Measurements from ENCODE around the gene TECTA. TPM values are rescaled to one million over a fixed set of nuclear protein-coding genes. Genes with fewer than 3 reads are reported as not detected.

TECTA gene
- total RNA-seq, 1 donor from 2014 or later = 2.0 TPM

DNA sequence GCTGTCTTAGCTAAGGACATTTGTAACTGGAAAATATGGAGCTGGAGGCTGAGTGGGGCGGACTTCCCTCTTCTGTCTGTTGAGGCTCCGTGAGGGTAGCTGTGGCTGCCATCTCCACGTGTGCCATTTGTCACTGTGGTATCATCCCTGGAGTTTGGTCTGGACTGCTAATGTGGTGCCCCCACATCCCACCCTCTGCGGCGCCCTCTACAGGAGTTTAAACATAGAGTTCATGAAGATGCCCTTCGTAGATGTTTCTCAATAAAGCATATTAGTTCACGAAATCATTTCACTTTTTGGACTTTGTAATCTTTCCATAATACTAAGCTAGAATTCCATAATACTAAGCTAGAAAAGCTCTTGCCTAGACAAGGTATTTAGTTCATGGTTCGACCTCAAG lies 52.4 kb downstream of the TECTA start:
- Mint-ChIP-seq H3K27ac (no peak overlapping the region), H3K9me3 (ENCODE audit: low read depth) (no peaks in the 10 kb centered on the region), H3K36me3 (ENCODE audit: insufficient read depth) (no peaks in the 10 kb centered on the region), H3K4me1 (ENCODE audit: low read depth) (no peaks in the 10 kb centered on the region), H3K4me3 (ENCODE audit: low read depth) (no peak overlapping the region), H3K27me3 (no peaks in the 10 kb centered on the region)
- TF ChIP-seq, protein P1, sequence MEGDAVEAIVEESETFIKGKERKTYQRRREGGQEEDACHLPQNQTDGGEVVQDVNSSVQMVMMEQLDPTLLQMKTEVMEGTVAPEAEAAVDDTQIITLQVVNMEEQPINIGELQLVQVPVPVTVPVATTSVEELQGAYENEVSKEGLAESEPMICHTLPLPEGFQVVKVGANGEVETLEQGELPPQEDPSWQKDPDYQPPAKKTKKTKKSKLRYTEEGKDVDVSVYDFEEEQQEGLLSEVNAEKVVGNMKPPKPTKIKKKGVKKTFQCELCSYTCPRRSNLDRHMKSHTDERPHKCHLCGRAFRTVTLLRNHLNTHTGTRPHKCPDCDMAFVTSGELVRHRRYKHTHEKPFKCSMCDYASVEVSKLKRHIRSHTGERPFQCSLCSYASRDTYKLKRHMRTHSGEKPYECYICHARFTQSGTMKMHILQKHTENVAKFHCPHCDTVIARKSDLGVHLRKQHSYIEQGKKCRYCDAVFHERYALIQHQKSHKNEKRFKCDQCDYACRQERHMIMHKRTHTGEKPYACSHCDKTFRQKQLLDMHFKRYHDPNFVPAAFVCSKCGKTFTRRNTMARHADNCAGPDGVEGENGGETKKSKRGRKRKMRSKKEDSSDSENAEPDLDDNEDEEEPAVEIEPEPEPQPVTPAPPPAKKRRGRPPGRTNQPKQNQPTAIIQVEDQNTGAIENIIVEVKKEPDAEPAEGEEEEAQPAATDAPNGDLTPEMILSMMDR (IDR thresholded peaks at IDR 0.05; ENCODE audit: unreplicated experiment) = no peak
- no peak for DNase-seq (ENCODE audit: low spot score, unreplicated experiment)

DNA sequence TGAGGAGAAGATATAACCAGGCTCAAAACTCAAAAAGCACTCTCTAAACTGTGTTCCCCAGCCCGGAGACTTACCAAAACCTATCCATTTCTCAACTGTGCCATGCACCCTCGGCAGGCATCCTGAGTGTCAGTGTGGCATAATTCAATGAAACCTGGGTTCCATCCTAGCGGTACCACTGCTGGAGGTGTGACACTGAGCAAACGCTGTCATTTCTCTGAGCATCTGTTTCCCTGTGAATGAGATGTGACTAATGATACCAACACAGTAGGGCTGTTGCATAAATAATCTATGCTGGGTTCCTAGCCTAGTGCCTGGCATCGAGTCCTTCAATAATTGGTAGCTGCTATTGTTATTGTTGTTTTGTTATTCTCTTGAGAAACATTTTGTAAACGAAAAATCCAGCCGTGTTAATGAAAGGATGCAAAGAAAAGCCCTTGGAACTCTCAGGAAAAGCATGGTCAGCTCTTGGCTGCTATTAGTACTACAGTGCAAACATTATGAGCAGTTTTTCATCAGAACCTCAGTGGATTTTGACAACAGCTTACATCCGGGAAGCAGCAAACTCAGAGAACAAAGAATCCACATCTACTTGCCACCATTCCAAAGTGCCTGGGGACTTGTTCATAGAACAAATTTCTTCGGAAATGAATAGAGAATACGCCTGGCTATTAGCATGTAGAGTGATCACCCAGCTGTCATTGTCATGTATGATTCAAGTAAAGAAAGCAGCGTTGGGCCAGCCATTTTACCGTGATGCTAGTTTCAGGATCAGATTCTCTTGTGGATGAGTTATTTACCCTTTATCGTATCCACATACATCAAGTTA lies 53.7 kb downstream of the TECTA start:
- TF ChIP-seq, protein P1 (IDR thresholded peaks at IDR 0.05; ENCODE audit: unreplicated experiment) = no peak
- peaks cover under 1% of the 10 kb centered on the region for H3K36me3 Mint-ChIP-seq (ENCODE audit: insufficient read depth)
- H3K27me3 Mint-ChIP-seq = no peaks in the 10 kb centered on the region
- no peaks in the 10 kb centered on the region for H3K9me3 Mint-ChIP-seq (ENCODE audit: low read depth)
- H3K27ac Mint-ChIP-seq = no peak overlapping the region
- H3K4me1 Mint-ChIP-seq (ENCODE audit: low read depth) = peaks cover under 1% of the 10 kb centered on the region
- H3K4me3 Mint-ChIP-seq (ENCODE audit: low read depth) = no peak overlapping the region
- no peak for DNase-seq (ENCODE audit: low spot score, unreplicated experiment)

DNA sequence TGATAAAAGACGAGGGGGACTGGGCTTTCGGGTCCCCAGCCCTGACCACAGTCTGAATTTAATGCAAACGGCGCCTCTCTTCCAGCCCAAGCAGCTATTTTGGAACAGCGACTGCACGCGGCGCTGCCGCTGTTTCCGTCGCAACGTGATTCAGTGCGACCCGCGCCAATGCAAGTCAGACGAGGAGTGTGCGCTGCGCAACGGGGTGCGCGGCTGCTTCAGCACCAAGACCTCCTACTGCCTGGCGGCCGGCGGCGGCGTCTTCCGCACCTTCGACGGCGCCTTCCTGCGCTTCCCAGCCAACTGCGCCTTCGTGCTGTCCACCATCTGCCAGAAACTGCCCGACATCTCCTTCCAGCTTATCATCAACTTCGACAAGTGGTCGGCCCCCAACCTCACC lies 56.7 kb downstream of the TECTA start:
- no peak overlapping the region for H3K4me3 Mint-ChIP-seq (ENCODE audit: low read depth)
- H3K27me3 Mint-ChIP-seq = no peaks in the 10 kb centered on the region
- peaks cover 1% of the 10 kb centered on the region for H3K4me1 Mint-ChIP-seq (ENCODE audit: low read depth)
- DNase-seq (ENCODE audit: low spot score, unreplicated experiment) = no peak
- no peak overlapping the region for H3K27ac Mint-ChIP-seq
- TF ChIP-seq, protein P1 (IDR thresholded peaks at IDR 0.05; ENCODE audit: unreplicated experiment) = no peak
- no peaks in the 10 kb centered on the region for H3K9me3 Mint-ChIP-seq (ENCODE audit: low read depth)
- peaks cover 1% of the 10 kb centered on the region for H3K36me3 Mint-ChIP-seq (ENCODE audit: insufficient read depth)

DNA sequence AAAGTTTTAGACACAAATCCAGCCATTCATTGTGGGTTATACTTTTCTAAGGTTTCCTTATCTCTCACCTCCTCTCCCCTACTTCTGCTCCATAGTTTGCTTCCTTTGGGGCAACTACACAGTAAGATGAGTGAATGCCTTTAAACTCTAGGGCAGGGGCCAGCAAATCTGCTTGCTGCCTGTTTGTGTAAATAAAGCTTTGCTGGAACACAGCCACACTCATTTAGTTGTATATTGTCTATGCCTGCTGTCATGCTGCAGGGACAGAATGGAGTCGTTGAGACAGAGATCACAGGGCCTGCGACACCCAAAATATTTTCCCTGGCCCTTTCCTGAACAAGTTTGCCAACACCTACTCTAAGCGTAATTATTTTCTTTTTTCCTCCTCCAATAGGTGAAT lies 58.7 kb downstream of the TECTA start:
- Mint-ChIP-seq H3K4me3 (ENCODE audit: low read depth) (no peak overlapping the region), H3K36me3 (ENCODE audit: insufficient read depth) (peaks cover 1% of the 10 kb centered on the region), H3K27ac (no peak overlapping the region), H3K27me3 (no peaks in the 10 kb centered on the region), H3K9me3 (ENCODE audit: low read depth) (no peaks in the 10 kb centered on the region), H3K4me1 (ENCODE audit: low read depth) (peaks cover 1% of the 10 kb centered on the region)
- TF ChIP-seq, protein P1 (IDR thresholded peaks at IDR 0.05; ENCODE audit: unreplicated experiment) = no peak
- DNase-seq (ENCODE audit: low spot score, unreplicated experiment) = no peak

DNA sequence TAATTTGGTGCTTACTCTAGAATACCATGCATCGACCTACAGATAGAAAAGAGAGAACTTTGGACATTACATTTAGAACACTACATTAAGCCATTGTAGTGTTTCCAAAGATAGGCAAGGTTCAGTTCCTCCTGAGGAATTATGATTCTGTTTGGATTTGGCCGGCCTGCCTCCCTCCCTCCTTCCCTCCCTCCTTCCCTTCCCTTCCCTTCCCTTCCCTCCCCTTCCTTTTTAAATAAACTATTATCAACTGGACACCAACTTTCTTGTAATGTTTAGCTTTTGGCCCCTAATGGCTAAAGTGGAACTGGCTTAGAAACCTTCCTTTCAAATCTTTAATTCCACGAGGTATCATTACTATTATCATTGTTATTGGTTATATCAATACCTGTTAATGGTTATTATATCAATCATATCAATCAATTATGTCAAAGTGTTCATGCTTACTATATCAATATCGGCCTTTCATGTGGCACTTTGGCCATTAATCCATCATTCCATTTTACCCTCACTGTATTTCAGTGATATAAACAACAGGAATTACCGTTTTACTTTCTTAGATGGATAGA lies 60.4 kb downstream of the TECTA start:
- Mint-ChIP-seq H3K27me3 (no peaks in the 10 kb centered on the region), H3K27ac (no peak overlapping the region), H3K9me3 (ENCODE audit: low read depth) (no peaks in the 10 kb centered on the region), H3K4me1 (ENCODE audit: low read depth) (peaks cover 1% of the 10 kb centered on the region), H3K4me3 (ENCODE audit: low read depth) (no peak overlapping the region), H3K36me3 (ENCODE audit: insufficient read depth) (peaks cover 1% of the 10 kb centered on the region)
- TF ChIP-seq, protein P1 (IDR thresholded peaks at IDR 0.05; ENCODE audit: unreplicated experiment) = no peak
- no peak for DNase-seq (ENCODE audit: low spot score, unreplicated experiment)

Measured in progenitor cell of endocrine pancreas (in vitro differentiated cells).